GM10266 (cell line): ENCODE results near the gene CRACR2B.

ENCODE experiments used
- DNase-seq: peaks from one replicate; pipeline ENCODE4 v3.0.0; 2012; ENCODE audit errors: extremely low spot score
- TF ChIP-seq, protein P1 (sequence below): IDR thresholded peaks from 2 replicates; pipeline ENCODE4 v1.5.1; 2012; ENCODE audit warnings: mild to moderate bottlenecking, low read depth; ENCODE audit not compliant: control insufficient read depth, insufficient read depth; ENCODE audit errors: missing control alignments

Gene CRACR2B

GRCh38 chr11:856397-856796 is 28.7 kb downstream of the CRACR2B start:
- TF ChIP-seq, protein P1, sequence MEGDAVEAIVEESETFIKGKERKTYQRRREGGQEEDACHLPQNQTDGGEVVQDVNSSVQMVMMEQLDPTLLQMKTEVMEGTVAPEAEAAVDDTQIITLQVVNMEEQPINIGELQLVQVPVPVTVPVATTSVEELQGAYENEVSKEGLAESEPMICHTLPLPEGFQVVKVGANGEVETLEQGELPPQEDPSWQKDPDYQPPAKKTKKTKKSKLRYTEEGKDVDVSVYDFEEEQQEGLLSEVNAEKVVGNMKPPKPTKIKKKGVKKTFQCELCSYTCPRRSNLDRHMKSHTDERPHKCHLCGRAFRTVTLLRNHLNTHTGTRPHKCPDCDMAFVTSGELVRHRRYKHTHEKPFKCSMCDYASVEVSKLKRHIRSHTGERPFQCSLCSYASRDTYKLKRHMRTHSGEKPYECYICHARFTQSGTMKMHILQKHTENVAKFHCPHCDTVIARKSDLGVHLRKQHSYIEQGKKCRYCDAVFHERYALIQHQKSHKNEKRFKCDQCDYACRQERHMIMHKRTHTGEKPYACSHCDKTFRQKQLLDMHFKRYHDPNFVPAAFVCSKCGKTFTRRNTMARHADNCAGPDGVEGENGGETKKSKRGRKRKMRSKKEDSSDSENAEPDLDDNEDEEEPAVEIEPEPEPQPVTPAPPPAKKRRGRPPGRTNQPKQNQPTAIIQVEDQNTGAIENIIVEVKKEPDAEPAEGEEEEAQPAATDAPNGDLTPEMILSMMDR: no peak
- DNase-seq: no peak

DNA sequence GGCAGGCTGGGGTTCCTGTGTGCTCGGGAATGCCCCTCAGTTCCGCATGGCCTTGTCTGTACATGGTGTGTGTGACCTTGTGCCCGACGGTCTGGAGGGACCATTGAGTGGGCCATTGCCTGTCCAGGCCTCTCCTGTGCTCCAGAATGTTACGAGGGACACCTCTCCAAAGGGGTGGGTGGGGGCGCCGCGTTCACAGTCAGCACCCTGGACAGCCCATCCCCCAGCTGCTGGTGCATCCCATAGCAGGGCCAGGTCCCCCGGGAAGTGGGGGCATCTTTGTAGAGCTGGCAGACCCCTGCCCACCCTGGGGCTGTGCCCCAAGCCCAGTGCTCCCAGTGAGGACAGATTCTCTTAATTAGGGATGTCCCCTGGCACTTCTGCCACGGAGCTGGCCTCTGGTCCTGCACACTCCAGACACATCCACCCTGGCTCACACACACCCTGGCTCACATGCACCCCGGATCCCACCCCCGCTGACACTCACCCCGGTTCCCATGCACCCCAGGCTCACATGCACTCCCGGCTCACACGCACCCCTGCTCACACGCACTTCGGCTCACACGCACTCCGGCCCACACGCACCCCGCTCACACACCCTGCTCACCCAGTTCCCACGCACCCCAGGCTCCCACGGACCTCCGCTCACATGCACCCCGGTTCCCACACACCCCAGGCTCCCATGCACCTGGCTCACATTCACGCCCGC is 30.5 kb downstream of the CRACR2B start:
- DNase-seq: no peak
- TF ChIP-seq, protein P1: no peak

- TF ChIP-seq, protein P1: no peak
- no peak for DNase-seq
These were observed 31.1 kb downstream of the CRACR2B start for GRCh38 chr11:858762-859339.

- DNase-seq: no peak
- TF ChIP-seq, protein P1: no peak
These were observed 31.8 kb downstream of the CRACR2B start for GRCh38 chr11:859394-860131.

GRCh38 chr11:860234-861104 is 32.8 kb downstream of the CRACR2B start:
- no peak for DNase-seq
- TF ChIP-seq, protein P1: no peak

- DNase-seq: no peak
- TF ChIP-seq, protein P1: no peak
These were observed 33.4 kb downstream of the CRACR2B start for GRCh38 chr11:861105-861479.
